Heart left ventricle (tissue), 16 donors: ENCODE measurements around the gene ARHGAP10. TPM values are rescaled to one million over a fixed set of nuclear protein-coding genes. Genes with fewer than 3 reads are reported as not detected.

Experiments used
- ATAC-seq, 4 donors: fragments of 200-7000 bp; cut with Tn5 transposase; one replicate each; pipeline ENCODE4 v1.9.1; 2020 to 2022; ENCODE audit warnings: moderate library complexity in 4 of 4, mild to moderate bottlenecking in 3 of 4, moderate number of reproducible peaks in 1 of 4
- DNase-seq, 5 donors: peaks; one replicate each; pipeline ENCODE4 v3.0.0-alpha.2; 2020
- H3K27ac ChIP-seq, 12 donors: fragments of 200-600 bp; sonication (generic) in 4 of 12; one replicate each; pipeline versions ENCODE4 v1.5.0 to v1.8.0; 2016 to 2022; ENCODE audit warnings: mild to moderate bottlenecking in 2 of 12
- H3K27me3 ChIP-seq, 9 donors: fragments of 200-600 bp; sonication (generic) in 2 of 9; one replicate each; pipeline versions ENCODE4 v1.5.1 to v1.8.0; 2016 to 2022; ENCODE audit warnings: mild to moderate bottlenecking in 3 of 9
- H3K36me3 ChIP-seq, 9 donors: fragments of 200-600 bp; sonication (generic) in 2 of 9; one replicate each; pipeline versions ENCODE4 v1.5.0 to v1.8.0; 2018 to 2022; ENCODE audit warnings: mild to moderate bottlenecking in 2 of 9
- H3K4me1 ChIP-seq, 12 donors: fragments of 200-600 bp; sonication (generic) in 4 of 12; one replicate each; pipeline versions ENCODE4 v1.5.0 to v1.8.0; 2016 to 2022; ENCODE audit warnings: mild to moderate bottlenecking in 3 of 12
- H3K4me3 ChIP-seq, 12 donors: fragments of 200-600 bp; sonication (generic) in 4 of 12; one replicate each; pipeline versions ENCODE4 v1.5.0 to v1.8.0; 2017 to 2022; ENCODE audit warnings: mild to moderate bottlenecking in 9 of 12, moderate library complexity in 4 of 12
- H3K9me3 ChIP-seq, 12 donors: fragments of 200-600 bp; sonication (generic) in 4 of 12; one replicate each; pipeline versions ENCODE4 v1.5.0 to v1.8.0; 2016 to 2022; ENCODE audit warnings: mild to moderate bottlenecking in 1 of 12
- CTCF ChIP-seq, 12 donors: fragments of 200-600 bp; sonication (generic) in 4 of 12; IDR thresholded peaks; one replicate each; pipeline versions ENCODE4 v1.5.0 to v1.8.0; 2018 to 2022; ENCODE audit warnings: antibody characterized with exemption in 12 of 12, mild to moderate bottlenecking in 5 of 12
- POLR2A ChIP-seq, 2 donors: fragments of 450-650 bp; IDR thresholded peaks; one replicate each; pipeline ENCODE4 v1.6.1; 2017; ENCODE audit warnings: antibody characterized with exemption in 2 of 2, mild to moderate bottlenecking in 2 of 2, moderate library complexity in 2 of 2
- whole genome bisulfite sequencing, 4 donors: extraction: QIAGEN DNeasy Blood & Tissue Kit in 2 of 4; methylation state at CpG; one replicate each; pipeline versions ENCODE4 v1.1.5 to v1.1.7; 2013 to 2018; 5-methylcytosine and 5-hydroxymethylcytosine counted together
- intact Hi-C, 10 donors: fragments of 100-400 bp; cut with DNase I; formaldehyde crosslinking; loops; one replicate each; pipeline versions ENCODE4 v1.11.1 to v1.14.2; 2022
- polyA plus RNA-seq, 2 donors: library from polyadenylated mRNA; stranded (reverse); fragments of 200-250 nt; gene quantifications; one replicate each; pipeline ENCODE4 v1.2.3, GENCODE V29; 2013
- total RNA-seq, 9 donors: library from RNA; depleted of rRNA in 2 of 9; stranded (reverse); fragments of >200 nt in 2 of 9; fragmentation: NEBNext Ultra II Directional in 3 of 9; extraction: Animal tissue kit (Norgen Biotek cat#: 25700) in 3 of 9; gene quantifications; one replicate each; pipeline versions ENCODE4 v1.1.0 to v1.2.4, GENCODE V29; 2016 to 2023
- donor health status: ischemic (EF 13 %, LVEDD 7.1; RV severe dilation, severe dysfunction).
- donor health status: healthy with polysubstance abuse.
- donor health status: DM: no; HTN: yes; CAD: no.
- donor health status: DM: no; HTN: no; CAD: no.
- donor health status: ischemic (EF 25% LVEDD 6.9; RV normal size, moderate dysfunction).
- donor health status: ischemic (EF 25% LVEDD 5.7; RV mildly dilated, moderate dysfunction).
- donor health status: healthy.
- donor health status: DM: yes; HTN: yes; CAD: no.
- donor health status: ischemic (EF 35%, LVEDD 5.7; RV mildly dilated, moderate dysfunction).
- donor health status: nonischemic (EF 11% LVEDD 7.7; RV severe dilation, severe dysfunction).
- donor health status: DM: yes; HTN: yes; CAD: no.
- donor health status: PGD.
- donor health status: ischemic (EF 29% LVEDD 5.4; RV normal size, mild dysfunction).
- donor health status: nonischemic (EF 23%, LVEDD 6.1; RV moderate dilation, normal function).

ARHGAP10 gene
- total and polyA plus RNA-seq, 11 donors = 30.6 to 73.7 (median 51.7) TPM

GRCh38 chr4:147938496-147938895 is 206.6 kb downstream of the ARHGAP10 start:
- H3K4me1 ChIP-seq = peaks cover 0 to 44% (median 19%) of the 10 kb centered on the region in 12 donors
- no peak overlapping the region for H3K27ac ChIP-seq

GRCh38 chr4:147940171-147940570 is 208.3 kb downstream of the ARHGAP10 start:
- DNase-seq (no peak), ATAC-seq (peak; percentile 88 to 94 (median 90))
- intact Hi-C loops = no loop called here
- H3K4me3 ChIP-seq = no peak overlapping the region
- H3K9me3 ChIP-seq = no peaks in the 10 kb centered on the region
- H3K27ac ChIP-seq = peak overlapping the region in 8 of 12 donors; percentile 10 to 62 (median 34)
- WGBS, 4 donors = 42 to 51% (median 47%) methylated on average over 4 of the region's 4 CpGs
- H3K27me3 ChIP-seq = no peaks in the 10 kb centered on the region
- TF ChIP-seq CTCF (IDR thresholded peaks at IDR 0.05) (no peak), POLR2A (IDR thresholded peaks at IDR 0.05) (no peak)
- peaks cover 0 to 23% (median 5%) of the 10 kb centered on the region in 9 donors for H3K36me3 ChIP-seq
- peaks cover 0 to 42% (median 22%) of the 10 kb centered on the region in 12 donors for H3K4me1 ChIP-seq

More at GRCh38 chr4:147938496-147938895, 206.6 kb downstream of the ARHGAP10 start:
- no peak for TF ChIP-seq CTCF (IDR thresholded peaks at IDR 0.05)
- no peak for TF ChIP-seq POLR2A (IDR thresholded peaks at IDR 0.05)
- H3K36me3 ChIP-seq = peaks cover 0 to 12% (median 0%) of the 10 kb centered on the region in 9 donors
- no peaks in the 10 kb centered on the region for H3K27me3 ChIP-seq
- H3K4me3 ChIP-seq = no peak overlapping the region
- intact Hi-C loops = loop anchor here in 1 of 10 donors (10.0 kb wide), 1 partner anchor 216 kb away; no protein-coding TSS in a partner anchor
- DNase-seq (no peak), ATAC-seq (no peak)
- no peaks in the 10 kb centered on the region for H3K9me3 ChIP-seq
- 52 to 65% (median 59%) methylated on average over 5 of the region's 5 CpGs for WGBS, 4 donors

GRCh38 chr4:147941373-147941772 is 209.5 kb downstream of the ARHGAP10 start:
- H3K27ac ChIP-seq = peak overlapping the region in 1 of 12 donors; percentile 27
- WGBS, 4 donors = 83 to 96% (median 86%) methylated on average over 2 of the region's 2 CpGs
- intact Hi-C loops = no loop called here
- H3K27me3 ChIP-seq = no peaks in the 10 kb centered on the region
- no peak for ATAC-seq
- no peaks in the 10 kb centered on the region for H3K9me3 ChIP-seq
- peaks cover 0 to 42% (median 22%) of the 10 kb centered on the region in 12 donors for H3K4me1 ChIP-seq
- no peak for DNase-seq
- no peak overlapping the region for H3K4me3 ChIP-seq
- peaks cover 0 to 32% (median 6%) of the 10 kb centered on the region in 9 donors for H3K36me3 ChIP-seq
- TF ChIP-seq CTCF (IDR thresholded peaks at IDR 0.05) (no peak), POLR2A (IDR thresholded peaks at IDR 0.05) (no peak)

- Histone ChIP-seq H3K4me1 (peaks cover 0 to 42% (median 22%) of the 10 kb centered on the region in 12 donors), H3K27me3 (no peaks in the 10 kb centered on the region), H3K27ac (peak overlapping the region in 2 of 12 donors; percentile 11 to 34), H3K9me3 (no peaks in the 10 kb centered on the region), H3K4me3 (no peak overlapping the region), H3K36me3 (peaks cover 0 to 41% (median 11%) of the 10 kb centered on the region in 9 donors)
- ATAC-seq (no peak), DNase-seq (no peak)
- intact Hi-C loops = no loop called here
- 72 to 84% (median 80%) methylated on average over 5 of the region's 5 CpGs for WGBS, 4 donors
- no peak for TF ChIP-seq CTCF (IDR thresholded peaks at IDR 0.05)
- TF ChIP-seq POLR2A (IDR thresholded peaks at IDR 0.05) = no peak
These were observed 210.8 kb downstream of the ARHGAP10 start for GRCh38 chr4:147942729-147943128.
